CD1c-positive myeloid dendritic cell (primary cell): ENCODE measurements around the gene GPD1L.
A peak's percentile ranks its signal among the peaks of the same experiment; 100 is the strongest.

Source experiments
- DNase-seq: peaks from one replicate; pipeline ENCODE4 v3.0.0-alpha.2; 2016; ENCODE audit errors: extremely low spot score

GPD1L gene

DNA sequence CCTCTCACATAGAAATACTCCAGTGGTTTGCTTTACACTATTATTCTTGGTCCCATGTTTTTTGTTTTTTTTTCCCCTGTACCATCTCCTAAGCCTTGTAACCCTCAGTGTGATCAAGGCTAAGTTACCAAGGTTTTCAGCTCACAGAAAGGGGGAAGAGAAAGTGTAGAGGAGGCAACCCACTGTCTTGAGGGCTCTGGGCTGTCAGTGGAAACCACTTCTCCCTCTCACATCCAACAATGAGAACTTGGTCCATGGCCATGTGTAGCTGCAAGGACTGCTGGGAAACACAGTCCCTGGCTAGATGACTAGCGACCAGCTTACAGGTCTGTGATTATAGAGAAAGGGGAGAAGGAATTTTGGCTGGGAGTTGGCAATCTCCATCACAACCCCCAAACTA, 30.3 kb downstream of the GPD1L start:
- peak; percentile 42 for DNase-seq

DNA sequence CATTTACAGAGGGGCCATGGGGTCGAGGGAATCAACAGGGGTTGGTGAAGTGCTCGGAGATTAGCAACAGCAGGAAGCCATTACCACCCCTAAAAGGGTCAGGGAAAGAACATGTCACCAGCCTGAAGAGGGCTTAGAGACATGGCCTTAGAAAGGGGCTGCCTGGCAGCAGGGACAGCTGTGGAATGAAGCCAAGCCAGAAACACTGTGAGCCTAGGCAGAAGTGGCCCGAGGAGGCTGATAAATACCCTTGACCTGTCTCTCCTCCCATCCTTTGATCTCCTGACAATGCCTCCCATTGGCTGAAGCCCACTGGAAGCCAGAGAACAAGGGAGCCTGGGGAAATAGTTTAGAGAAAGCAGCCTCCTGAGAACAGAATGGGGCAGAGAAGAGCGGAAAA, 31.4 kb downstream of the GPD1L start:
- no peak for DNase-seq

DNA sequence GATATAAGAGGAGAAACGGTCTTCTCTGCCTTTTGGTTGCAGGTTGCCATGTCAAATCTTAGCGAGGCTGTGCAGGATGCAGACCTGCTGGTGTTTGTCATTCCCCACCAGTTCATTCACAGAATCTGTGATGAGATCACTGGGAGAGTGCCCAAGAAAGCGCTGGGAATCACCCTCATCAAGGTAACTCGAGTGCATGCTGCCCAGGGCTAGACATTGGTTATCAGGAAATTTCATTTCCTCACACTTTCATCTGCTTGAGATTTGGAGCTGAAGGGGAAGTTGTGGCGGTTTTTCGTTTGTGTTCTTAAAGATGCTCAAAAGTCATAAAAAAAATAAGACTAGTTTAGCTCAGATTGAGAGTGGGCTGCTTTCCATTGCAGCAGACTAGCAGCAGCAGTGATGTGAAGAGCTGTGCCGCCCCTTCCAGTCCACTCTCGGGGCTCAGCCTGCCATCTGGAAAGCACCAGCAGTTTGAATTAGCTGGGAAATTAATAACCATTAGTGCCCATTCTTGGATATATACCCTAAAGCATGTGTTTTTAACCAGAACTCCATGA, 32.2 kb downstream of the GPD1L start:
- peak; percentile 46 for DNase-seq

DNA sequence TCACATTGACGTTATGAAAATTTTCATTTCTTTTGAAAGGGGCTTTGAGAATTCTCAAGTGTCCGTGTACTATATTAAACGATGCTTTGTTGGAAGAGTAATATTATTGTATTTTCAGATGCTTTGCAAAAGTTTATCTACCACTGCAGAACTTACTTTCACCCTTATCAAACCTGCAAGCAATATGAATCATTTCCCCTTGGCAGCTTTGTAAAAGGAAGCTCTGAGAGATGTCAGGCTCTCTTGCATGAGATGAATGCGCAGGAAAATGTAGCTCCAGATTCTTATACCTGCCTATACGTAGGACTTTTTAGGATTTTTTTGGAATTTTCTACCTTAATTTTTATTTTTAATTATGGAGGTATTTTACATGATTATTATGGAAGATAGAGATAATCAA, 34.5 kb downstream of the GPD1L start:
- DNase-seq = no peak

DNA sequence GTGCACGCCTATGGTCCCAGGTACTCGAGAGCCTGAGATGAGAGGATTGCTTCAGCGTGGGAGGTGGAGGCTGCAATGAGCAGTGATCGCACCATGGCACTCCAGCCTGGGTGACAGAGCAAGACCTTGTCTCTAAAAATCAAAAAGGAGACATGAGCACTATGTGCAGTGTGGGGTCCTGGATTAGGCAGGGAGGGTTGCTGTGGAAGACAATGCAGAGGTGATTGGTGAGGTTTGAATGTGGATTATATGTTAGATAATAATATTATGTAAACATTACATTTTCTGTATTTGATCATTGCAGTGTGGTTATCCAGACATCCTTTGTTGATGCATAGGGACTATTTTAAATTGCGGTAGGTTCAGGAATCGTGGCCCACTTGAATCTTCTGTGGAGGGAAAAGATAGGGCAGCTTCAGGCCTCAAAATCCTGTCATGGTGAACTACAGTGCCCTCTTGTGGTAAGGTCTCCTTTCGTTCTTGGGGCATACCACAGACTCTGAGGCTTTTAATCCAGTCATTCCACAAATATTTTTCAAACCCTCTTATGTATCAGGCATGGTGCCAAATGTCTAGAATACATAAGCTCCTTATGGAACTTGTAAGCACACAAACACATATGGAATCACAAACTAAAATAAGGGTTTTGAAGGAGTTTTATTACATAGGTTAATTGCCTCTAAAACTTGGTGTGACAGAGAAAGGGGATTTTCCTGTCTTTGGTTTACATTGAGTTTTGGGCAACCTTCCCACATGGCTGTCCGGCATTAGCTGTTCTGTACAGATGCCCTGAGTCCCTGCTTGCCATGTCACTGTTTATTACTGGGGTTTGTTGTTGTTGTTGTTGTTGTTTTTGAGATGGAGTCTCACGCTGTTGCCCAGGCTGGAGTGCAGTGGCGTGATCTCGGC, 37.7 kb downstream of the GPD1L start:
- peak; percentile 68 for DNase-seq

DNA sequence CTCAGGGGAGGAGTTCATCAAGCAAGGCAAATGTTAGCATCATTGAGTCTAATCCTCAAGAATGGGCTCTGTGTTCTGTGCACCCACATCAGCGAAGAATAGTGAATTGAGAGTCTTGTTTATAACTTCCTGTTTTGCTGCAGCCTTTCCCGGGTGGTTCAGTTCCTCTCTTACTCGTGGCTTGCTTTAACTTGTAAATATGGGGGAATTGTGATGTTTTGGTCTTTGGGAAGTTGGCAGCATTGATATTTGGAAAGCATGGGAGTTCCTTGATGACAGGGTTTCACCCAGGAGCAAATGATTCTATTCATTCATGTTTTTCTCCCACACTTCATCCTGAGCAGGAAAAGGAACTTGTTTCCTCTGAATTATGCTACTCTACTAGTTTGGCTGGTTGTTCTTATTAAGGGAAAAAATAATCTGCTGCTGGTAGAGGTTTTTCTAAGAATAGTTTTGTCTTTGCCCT, 40.4 kb downstream of the GPD1L start:
- DNase-seq = peak; percentile 76

DNA sequence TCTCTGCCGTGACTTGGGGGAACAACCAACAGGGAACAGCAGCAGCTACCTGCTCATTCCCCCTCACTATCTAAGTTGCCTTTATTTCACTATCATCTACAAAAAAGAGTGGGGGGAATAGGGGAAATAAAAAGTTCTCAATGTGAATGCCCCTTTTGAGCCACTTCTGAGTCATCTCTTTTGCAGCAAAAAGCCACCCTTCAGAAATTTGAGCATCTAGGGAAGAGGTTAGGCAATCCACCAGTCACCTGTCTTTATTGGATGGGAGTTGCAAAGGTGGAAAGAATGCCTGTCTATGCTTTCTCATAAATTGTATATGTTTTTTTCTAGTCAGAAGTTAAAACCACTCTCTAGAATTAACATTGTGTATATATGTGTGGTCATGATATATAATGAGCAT, 41.1 kb downstream of the GPD1L start:
- no peak for DNase-seq

DNA sequence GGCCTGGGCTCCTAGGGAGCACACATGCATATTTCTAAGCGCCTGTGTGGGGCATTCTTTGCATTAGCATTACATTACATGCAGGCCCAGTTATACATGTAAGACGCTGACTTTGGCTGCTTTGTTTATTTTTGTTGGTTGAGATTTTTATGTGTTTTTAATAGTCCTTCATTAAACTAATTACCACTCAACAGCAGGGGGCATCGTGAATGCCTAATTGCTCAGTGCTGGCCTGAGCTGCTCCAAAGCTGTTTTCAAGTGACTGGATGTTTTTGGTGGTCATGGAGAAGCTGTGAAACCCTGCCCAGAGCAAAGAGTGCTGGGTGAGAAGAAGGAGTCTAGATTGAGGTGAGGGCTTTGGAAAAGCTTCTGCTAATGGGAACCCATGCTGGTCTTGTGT, 41.5 kb downstream of the GPD1L start:
- no peak for DNase-seq

DNA sequence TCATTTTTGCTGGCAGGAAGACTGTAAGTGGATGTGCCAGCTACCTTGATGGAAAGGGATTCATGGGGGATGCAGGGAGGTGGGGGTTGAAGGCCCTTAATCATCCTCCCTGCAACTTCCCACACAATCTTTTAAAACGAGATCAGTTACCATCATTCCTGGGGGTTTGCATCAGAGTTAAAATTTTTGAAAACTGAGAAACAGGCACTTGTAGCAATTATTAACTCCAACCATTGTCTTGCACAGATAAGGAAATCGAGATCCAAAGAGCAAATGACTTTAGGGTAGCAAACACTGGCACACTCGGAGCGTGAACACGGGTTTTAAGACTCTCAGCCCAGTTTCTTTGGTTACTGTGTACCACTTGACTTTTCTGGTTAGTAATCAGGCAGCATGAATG, 41.9 kb downstream of the GPD1L start:
- no peak for DNase-seq

DNA sequence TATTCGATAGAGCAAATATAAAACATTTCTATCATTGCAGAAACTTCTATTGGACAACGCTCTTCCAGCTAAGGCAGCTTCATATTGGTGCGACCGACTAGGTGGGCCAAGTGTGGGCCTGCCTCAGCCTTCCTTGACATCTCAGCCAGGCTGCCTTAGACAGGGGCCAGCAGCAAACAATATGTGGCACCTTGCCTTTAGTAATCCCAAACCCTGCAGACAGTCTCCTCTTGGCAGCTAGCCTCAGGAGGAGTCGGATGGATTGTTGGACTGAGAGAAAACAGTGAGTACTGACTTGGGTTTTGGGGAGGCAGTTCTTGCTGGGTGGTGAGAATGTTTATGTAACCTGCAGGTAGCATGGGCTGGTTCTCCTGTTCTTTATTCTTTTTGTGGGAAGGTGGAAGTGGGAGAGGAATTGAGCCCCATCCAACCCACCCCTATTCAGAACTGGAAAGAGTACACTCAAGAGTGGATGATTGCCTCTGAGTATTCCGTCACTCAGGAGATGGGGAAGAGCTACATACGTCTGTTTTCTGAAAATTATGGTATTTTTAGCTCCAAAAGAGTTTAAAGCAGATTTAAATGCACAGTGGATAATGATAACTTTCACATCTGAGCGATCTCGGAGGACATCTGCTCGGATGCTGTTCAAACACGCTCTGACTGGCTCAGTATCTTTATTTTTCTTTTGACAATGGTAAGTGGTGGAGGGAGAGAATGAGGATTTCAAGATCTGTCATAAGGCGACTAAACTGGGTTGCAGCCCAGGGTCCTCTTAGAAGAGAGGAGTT, 47.2 kb downstream of the GPD1L start:
- no peak for DNase-seq

DNA sequence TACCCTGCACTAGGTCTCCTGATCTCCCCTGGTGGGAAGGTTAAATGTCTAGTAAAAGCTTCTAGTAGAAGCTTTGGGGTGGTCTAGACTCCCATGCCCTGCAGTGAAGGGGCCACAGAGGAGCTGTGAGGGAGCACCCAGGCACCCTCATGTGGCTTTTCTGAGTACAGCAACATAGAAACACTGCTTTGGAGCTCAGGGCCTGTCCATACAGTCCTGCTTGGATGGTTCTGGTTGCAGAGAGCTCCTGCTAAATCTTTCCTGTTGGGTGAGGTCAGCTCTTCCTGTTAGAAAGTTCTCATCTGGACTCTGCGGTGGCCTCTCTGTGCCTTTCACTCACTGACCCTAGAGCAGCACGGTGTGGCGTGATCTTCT, 47.8 kb downstream of the GPD1L start:
- no peak for DNase-seq

DNA sequence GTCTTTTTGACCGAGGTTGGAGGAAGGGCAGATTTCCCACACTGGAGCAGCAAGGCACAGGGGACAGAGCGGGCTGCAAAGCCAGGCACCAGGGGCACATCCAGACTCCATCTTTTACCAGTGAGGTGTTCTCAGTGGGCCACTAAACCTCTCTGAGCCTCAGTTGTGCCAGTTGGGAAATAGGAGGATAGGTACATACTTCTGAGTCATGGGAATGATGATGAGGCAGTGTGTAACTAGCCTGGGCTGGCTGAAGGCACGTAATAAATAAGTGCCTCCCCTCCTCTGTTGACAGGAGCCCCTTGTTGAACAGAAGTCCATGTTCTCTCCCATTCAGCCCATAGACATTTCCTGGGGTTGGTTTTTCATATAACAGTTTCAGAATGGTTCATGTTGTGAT, 48.7 kb downstream of the GPD1L start:
- DNase-seq = no peak

DNA sequence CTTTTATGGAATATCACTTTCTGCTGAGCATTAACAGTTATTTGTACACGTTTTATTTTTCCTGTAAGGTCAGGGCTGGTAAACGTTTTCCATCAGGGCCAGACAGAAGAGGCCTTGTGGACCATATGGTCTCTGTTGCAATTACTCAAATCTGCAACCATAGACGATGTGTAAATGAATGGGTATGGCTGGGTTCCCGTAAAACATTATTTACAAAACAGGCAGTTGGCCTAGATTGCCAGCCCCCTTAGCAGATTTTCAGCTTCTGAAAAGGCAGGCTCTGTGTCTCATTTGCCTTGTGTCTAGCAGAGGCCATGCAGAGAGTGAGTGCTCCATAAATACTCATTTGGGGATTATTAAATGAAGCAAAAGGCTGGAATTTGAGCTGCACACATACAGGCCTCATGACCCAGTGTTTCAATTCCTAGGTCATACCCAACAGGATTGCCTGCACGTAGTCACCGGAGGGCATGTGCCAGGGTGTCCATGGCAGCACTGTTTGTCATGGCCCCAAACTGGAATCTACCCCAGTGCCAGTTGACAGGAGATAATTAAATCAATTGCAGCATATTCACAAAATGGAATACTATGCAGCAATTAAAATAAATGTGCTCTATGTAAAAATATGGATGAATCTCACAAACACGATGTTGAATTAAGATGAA, 51.3 kb downstream of the GPD1L start:
- no peak for DNase-seq

DNA sequence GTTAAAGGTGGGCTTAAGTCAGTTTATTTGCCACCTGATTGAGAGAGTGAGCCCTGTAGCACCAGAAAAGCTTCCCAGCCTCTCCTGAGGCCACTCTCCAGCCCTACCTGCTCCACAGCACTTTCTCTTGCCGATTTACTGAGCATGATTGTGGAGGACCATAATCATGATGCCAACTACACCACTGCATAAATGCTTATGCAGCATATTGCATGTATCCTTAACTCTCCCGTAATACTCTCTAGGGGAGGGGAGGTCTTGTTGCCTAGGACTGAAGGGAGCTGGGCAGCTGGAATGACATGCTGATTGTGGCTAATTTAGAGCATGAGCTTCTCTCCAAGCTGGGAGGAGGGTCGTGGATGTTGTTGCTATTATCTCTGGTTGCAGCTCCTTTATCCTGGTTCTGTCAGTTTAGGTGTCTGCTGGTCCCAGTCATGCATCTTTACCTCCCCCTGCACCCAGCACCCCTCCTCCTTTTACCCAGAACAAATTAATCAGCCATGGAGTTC, 54.3 kb downstream of the GPD1L start:
- no peak for DNase-seq

DNA sequence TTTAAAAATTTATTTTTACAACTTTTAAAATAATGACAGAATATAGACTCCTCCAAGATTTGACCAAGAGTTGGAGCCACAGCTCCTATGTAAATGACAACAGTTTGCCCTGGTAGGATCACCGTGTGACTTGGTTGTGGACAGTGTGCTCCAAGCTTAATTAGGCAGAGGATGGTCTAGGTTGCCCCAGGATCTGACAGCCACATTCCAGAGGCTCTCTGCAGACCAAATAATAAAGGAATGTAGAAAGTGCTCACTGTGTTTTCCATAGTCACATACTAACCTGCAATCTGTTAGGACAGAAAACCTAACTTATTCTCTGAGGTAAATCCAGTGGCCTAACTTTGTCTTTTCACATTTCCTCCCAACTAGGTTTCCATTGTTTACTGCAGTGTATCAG, 59.0 kb downstream of the GPD1L start:
- no peak for DNase-seq

DNA sequence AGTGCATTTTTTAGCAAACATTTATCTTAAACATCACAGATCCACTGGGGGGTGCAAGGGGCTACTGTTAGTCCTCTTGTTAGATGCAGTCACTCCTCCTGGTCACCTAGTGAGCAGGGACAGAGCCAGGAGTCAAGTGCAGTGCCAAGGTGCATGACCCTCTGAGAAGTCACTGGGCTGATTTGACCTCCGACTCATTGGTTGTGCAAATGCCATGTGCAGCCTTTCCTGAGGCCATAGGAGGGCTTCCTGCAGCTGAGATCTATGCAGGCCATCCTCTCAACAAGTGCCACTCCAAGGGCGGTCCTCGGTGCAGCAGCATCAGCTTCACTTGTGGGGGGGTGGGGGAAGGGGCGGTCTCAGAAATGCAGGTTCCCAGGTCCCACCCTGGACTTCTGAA, 60.2 kb downstream of the GPD1L start:
- DNase-seq = no peak

DNA sequence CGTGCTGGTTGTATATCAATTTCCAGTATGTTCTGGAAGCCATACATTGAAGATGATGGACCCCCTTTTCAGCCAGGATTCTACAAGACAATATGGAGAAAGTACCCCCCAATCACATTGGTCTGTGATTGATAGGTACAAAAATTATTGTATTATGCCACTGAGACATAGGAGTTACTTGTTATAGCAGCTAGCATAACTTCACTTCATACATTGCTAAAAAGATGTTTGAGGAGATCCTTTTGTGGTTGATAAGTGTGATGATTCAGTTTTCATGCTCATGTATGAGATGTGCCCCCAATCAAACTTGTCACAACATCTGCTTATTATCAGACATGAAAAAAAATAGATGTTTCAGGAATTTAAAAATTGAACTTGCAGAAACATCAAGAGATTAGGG, 66.0 kb downstream of the GPD1L start:
- no peak for DNase-seq

DNA sequence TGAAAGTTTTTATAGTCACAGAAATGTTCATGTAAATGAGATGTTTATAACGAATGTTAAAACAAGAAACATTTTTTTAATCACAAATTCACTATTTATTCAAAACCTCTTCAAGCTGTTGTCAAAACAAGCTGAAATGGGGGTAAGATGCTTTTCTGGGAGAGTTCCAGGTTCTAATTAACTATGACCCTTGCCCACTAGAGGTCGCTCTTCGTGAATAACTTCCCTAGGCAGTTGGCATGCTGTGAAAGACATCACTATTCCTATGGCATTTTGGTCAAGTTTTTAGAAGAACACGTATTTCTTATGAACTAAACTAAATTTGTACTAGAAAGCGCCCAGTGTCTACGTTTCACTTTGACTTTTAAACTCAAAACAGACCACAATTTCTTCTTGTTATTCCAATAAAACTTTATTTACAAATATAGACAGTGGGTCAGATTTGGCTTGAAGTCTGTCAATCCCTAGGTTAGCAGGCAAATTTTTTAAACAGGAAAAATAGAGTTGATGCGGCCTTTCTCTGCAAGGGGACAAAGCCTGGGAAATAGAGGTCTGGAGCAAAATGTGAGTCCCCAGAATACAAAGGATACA, 69.3 kb downstream of the GPD1L start:
- peak; percentile 78 for DNase-seq

DNA sequence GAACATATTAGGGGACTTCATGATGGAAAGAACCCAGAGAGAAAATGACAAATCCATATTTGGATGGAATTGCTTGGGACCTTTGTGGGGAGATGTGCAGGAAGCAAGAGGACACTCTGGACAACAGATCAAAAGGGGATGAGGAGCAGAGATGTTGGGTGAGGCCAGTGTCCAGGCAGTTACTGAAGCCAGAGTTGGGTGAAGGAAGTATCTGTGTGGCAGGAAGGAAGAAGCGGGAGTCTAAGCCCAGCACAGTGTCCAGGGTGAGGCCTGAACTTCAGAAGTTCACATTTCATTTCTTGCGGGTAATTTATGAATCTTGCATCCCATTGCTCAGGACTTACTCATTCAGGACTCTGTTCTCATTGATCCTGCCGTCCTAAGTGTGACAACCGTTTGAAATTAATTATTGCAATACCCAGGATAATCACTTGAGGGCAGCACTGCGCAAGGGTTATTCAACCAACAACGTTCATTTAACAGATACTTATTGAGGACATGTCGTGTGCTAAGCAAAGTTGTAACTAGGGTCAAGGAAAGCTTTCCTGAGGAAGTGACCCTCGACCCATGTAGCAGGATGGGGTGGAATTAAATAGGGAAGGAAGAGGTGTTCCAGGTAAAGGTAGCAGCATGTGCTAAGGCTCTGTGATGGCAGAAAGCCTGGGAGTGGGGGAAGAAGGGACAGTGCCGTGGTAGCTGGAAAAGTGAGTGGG, 70.7 kb downstream of the GPD1L start:
- DNase-seq = peak; percentile 72

DNA sequence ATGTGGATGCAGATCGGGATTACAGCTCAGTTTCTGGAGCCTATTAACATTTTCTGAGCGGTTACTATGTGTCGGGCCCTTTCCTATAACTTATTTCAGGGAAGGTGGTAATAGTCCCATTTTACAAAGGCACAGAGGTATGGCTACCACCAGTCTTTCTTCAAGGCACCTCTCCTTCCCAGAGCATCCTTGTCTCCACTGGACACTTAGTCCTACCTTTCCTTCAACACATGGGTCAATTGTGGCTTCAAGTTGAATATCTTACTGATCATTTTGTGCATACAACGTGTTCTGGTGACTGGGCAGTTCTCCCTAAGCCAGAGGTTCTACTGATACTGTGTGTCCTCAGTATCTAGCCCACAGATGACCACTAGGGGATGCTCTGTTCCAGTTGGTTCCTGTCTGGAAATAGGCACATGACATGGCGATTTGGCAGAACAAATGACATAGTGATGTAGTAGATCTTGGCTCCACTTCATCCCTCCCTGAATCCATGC, 71.3 kb downstream of the GPD1L start:
- DNase-seq = peak; percentile 72
